Measurements from ENCODE around the gene DSC3. TPM values are rescaled to one million over a fixed set of nuclear protein-coding genes. Genes with fewer than 3 reads are reported as not detected.
A peak's percentile ranks its signal among the peaks of the same experiment; 100 is the strongest.

Gene DSC3
- total RNA-seq, 1 donor from 2014 or later = 0.24 TPM

DNA sequence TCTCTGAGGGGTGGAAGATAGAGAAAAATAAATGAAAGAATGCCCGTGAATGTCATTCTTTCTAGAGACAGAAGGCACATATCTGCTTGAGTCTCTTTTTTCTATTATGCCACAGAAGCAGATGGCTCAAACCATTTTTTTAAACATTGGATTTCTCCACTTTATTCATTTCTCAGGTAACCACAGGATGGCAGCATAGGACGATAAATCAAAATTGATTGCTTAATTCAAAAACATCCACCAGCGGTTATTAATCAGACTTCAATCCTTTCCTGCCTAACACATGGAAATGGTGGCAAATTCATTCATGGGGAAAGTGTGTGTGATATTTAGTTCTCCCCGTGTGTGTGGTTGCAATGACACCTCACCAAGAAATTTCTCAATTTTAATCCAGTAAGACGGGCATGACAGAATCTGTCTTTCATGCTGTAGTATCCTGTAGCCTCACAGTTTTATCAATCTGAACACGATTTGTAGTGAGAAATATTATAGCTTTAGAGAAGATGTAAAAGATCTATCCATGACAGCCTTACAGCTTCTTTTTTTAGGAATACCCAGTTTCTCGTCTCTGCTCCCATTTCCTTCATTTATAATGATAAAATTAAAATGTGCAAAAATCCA lies 72.2 kb downstream of the DSC3 start:
- TF ChIP-seq, protein P1, sequence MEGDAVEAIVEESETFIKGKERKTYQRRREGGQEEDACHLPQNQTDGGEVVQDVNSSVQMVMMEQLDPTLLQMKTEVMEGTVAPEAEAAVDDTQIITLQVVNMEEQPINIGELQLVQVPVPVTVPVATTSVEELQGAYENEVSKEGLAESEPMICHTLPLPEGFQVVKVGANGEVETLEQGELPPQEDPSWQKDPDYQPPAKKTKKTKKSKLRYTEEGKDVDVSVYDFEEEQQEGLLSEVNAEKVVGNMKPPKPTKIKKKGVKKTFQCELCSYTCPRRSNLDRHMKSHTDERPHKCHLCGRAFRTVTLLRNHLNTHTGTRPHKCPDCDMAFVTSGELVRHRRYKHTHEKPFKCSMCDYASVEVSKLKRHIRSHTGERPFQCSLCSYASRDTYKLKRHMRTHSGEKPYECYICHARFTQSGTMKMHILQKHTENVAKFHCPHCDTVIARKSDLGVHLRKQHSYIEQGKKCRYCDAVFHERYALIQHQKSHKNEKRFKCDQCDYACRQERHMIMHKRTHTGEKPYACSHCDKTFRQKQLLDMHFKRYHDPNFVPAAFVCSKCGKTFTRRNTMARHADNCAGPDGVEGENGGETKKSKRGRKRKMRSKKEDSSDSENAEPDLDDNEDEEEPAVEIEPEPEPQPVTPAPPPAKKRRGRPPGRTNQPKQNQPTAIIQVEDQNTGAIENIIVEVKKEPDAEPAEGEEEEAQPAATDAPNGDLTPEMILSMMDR (IDR thresholded peaks at IDR 0.05) = peak; percentile 22
- intact Hi-C loops (cut with DNase I) = no loop called here
- ATAC-seq = peak in 1 of 2 donors; percentile 66
- Histone ChIP-seq H3K4me1 (no peaks in the 10 kb centered on the region), H3K4me3 (no peak overlapping the region), H3K27ac (no peak overlapping the region), H3K36me3 (no peaks in the 10 kb centered on the region), H3K9me3 (no peaks in the 10 kb centered on the region), H3K27me3 (ENCODE audit: low read depth) (no peaks in the 10 kb centered on the region)
- DNase-seq = no peak

DNA sequence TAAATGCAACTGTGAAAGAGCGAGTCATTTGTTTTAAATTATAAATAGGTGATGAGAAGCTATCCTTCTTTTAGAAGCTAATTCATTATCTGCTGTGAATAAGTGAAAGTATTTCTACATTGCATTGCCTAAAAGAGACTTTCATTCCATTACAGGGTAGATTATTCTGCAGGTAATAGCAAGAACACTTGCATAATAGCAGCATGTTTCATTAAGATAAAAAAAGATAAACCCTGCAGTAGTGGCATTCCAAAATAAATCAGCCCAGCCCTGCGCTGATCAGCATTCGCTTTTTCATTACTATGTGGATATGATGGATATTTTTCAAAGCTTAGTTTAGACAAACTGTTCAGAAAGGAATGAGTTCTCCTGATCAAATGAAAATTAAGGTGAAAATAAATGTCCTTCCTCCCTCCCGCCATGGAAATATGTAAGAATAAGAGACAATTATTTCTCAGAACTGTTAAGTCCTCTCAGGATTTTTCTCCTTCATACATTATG lies 72.8 kb downstream of the DSC3 start:
- no peak for ATAC-seq
- TF ChIP-seq, protein P1 (IDR thresholded peaks at IDR 0.05) = no peak
- intact Hi-C loops (cut with DNase I) = no loop called here

DNA sequence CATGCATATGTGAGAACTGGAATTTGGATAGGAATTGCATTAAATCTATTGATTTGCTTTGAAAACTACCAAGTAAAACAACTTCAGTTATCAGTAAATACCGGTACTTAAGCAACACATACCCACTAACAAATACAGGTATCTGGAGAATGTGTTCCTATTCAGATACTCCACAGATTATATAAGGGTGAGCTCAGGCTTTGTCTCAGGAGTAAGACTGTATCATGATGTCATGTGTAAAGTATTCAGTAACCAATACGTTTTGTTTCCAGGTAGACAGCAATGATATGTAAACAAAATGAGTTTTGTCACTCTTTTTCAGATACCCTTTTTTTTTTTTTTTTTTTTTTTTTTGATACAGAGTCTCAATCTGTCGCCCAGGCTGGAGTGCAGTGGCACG lies 74.8 kb downstream of the DSC3 start:
- Histone ChIP-seq H3K4me1 (no peaks in the 10 kb centered on the region), H3K27ac (no peak overlapping the region), H3K9me3 (no peaks in the 10 kb centered on the region), H3K4me3 (no peak overlapping the region), H3K36me3 (no peaks in the 10 kb centered on the region), H3K27me3 (ENCODE audit: low read depth) (no peaks in the 10 kb centered on the region)
- DNase-seq (no peak), ATAC-seq (peak in 1 of 2 donors; percentile 58)
- TF ChIP-seq, protein P1 (IDR thresholded peaks at IDR 0.05) = no peak
- intact Hi-C loops (cut with DNase I) = no loop called here

More for the DNA sequence above, 72.8 kb downstream of the DSC3 start:
- H3K4me1 ChIP-seq = no peaks in the 10 kb centered on the region
- H3K4me3 ChIP-seq = no peak overlapping the region
- H3K27me3 ChIP-seq (ENCODE audit: low read depth) = no peaks in the 10 kb centered on the region
- H3K36me3 ChIP-seq = no peaks in the 10 kb centered on the region
- no peaks in the 10 kb centered on the region for H3K9me3 ChIP-seq
- DNase-seq = no peak
- no peak overlapping the region for H3K27ac ChIP-seq

DNA sequence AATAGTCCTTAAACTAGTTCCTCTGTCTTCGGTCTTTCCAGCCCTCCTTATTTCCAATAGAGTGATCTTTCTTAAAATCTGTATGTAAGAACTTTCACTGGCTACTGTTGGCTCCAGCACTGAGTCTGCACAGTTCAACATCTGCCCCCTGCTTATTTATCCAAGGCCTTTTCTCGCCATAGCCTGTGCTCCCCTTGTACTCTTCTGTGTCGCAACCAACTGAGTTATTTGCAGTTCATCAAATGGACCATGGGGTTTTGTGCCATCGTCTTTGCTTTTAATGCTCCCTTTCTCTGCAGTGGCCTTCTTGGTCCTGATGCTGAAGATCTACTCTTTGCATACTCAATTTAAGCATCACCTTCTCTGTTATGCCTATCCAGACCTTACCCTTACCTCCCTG lies 77.3 kb downstream of the DSC3 start:
- no peak overlapping the region for H3K4me3 ChIP-seq
- TF ChIP-seq, protein P1 (IDR thresholded peaks at IDR 0.05) = no peak
- DNase-seq = no peak
- intact Hi-C loops (cut with DNase I) = no loop called here
- no peak overlapping the region for H3K27ac ChIP-seq
- H3K9me3 ChIP-seq = no peaks in the 10 kb centered on the region
- H3K4me1 ChIP-seq = no peaks in the 10 kb centered on the region
- no peaks in the 10 kb centered on the region for H3K27me3 ChIP-seq (ENCODE audit: low read depth)
- no peaks in the 10 kb centered on the region for H3K36me3 ChIP-seq
- ATAC-seq = no peak

DNA sequence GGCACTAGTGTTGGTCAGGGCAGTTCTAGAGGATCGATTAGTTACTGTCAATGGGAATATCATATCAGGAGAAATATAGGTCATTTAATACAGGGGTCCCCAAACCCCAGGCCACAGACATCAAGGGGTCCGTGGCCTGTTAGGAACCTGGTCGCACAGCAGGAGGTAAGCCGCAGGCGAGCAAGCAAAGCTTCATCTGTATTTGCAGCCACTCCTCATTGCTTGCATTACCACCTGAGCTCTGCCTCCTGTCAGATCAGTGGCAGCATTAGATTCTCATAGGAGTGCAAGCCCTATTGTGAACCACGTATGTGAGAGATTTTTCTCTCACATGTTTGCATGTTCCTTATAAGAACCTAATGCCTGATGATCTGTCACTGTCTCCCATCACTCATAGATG lies 81.9 kb downstream of the DSC3 start:
- Histone ChIP-seq H3K36me3 (no peaks in the 10 kb centered on the region), H3K4me1 (no peaks in the 10 kb centered on the region), H3K4me3 (no peak overlapping the region), H3K27ac (no peak overlapping the region), H3K9me3 (no peaks in the 10 kb centered on the region), H3K27me3 (ENCODE audit: low read depth) (no peaks in the 10 kb centered on the region)
- ATAC-seq (no peak), DNase-seq (no peak)
- TF ChIP-seq, protein P1 (IDR thresholded peaks at IDR 0.05) = no peak
- intact Hi-C loops (cut with DNase I) = no loop called here

Measured in lower lobe of right lung (tissue), 2 donors.